Measurements from ENCODE around the gene VAV3.

The VAV3 gene

GRCh38 chr1:107927820-107928219 is 37.2 kb downstream of the VAV3 start:
- Histone ChIP-seq H3K4me1 (ENCODE audit: control insufficient read depth, insufficient read depth, low read length) (no peaks in the 10 kb centered on the region), H3K4me3 (ENCODE audit: low read depth, low read length) (no peak overlapping the region), H3K9me3 (ENCODE audit: control insufficient read depth, insufficient read depth, low read length) (no peaks in the 10 kb centered on the region), H3K27me3 (ENCODE audit: control insufficient read depth, insufficient read depth, low read length) (no peaks in the 10 kb centered on the region), H3K9ac (ENCODE audit: low read depth, low read length) (no peak overlapping the region), H3K36me3 (ENCODE audit: control insufficient read depth, insufficient read depth, low read length) (no peaks in the 10 kb centered on the region)

DNA sequence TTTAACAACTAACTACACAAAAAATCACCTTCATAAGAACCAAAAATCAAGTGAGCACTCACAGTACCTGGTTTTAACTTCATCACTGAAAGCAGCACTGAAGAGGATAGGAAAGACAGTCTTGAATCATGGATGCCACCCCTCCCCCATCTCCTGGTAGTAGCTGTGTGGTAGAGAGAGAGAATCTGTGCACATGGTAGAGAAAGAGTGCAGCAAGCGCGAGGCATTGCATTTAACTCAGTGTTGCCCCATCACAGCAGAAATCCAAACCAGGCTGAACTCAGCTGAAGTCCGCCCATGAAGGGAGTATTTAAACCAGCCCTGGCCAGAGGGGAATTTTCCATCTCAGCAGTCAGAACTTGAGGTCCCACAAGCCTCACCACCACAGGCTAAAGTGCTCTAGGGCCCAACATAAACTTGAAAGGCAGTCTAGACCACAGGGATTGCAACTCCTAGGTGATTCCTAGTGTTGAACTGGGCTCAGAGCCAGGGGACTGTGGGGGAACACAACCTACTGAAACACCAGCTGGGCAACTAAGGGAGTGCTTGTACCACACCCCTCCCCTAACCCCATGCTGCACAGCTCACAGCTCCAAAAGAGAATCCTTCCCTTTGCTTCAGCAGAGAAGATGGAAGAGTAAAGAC is 38.4 kb downstream of the VAV3 start:
- Histone ChIP-seq H3K27me3 (ENCODE audit: control insufficient read depth, insufficient read depth, low read length) (no peaks in the 10 kb centered on the region), H3K9me3 (ENCODE audit: control insufficient read depth, insufficient read depth, low read length) (no peaks in the 10 kb centered on the region), H3K4me1 (ENCODE audit: control insufficient read depth, insufficient read depth, low read length) (no peaks in the 10 kb centered on the region), H3K36me3 (ENCODE audit: control insufficient read depth, insufficient read depth, low read length) (no peaks in the 10 kb centered on the region), H3K9ac (ENCODE audit: low read depth, low read length) (no peak overlapping the region), H3K4me3 (ENCODE audit: low read depth, low read length) (no peak overlapping the region)

GRCh38 chr1:107925565-107925964 is 39.4 kb downstream of the VAV3 start:
- Histone ChIP-seq H3K36me3 (ENCODE audit: control insufficient read depth, insufficient read depth, low read length) (no peaks in the 10 kb centered on the region), H3K27me3 (ENCODE audit: control insufficient read depth, insufficient read depth, low read length) (no peaks in the 10 kb centered on the region), H3K4me3 (ENCODE audit: low read depth, low read length) (no peak overlapping the region), H3K9ac (ENCODE audit: low read depth, low read length) (no peak overlapping the region), H3K9me3 (ENCODE audit: control insufficient read depth, insufficient read depth, low read length) (no peaks in the 10 kb centered on the region), H3K4me1 (ENCODE audit: control insufficient read depth, insufficient read depth, low read length) (no peaks in the 10 kb centered on the region)

DNA sequence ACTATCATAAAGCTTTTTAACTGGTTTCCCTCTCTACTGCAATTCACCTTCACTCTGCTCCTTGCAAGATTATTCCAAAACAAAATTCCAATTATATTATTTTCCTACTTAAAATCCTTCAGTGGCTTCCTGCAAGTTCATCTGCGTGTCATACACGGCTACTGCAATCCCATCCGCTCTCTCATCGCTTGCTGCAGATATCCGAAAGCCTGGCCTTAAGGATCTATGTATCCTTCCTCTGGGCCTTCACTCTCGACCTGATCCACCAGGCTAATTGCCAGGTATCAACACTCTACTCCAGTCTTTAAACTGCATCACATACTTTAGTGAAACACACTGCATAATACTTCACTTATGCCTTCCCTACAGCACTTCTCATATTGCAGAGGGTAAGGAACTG is 44.0 kb downstream of the VAV3 start:
- Histone ChIP-seq H3K36me3 (ENCODE audit: control insufficient read depth, insufficient read depth, low read length) (no peaks in the 10 kb centered on the region), H3K9ac (ENCODE audit: low read depth, low read length) (no peak overlapping the region), H3K4me3 (ENCODE audit: low read depth, low read length) (no peak overlapping the region), H3K27me3 (ENCODE audit: control insufficient read depth, insufficient read depth, low read length) (no peaks in the 10 kb centered on the region), H3K4me1 (ENCODE audit: control insufficient read depth, insufficient read depth, low read length) (no peaks in the 10 kb centered on the region), H3K9me3 (ENCODE audit: control insufficient read depth, insufficient read depth, low read length) (no peaks in the 10 kb centered on the region)

- Histone ChIP-seq H3K9ac (ENCODE audit: low read depth, low read length) (no peak overlapping the region), H3K36me3 (ENCODE audit: control insufficient read depth, insufficient read depth, low read length) (no peaks in the 10 kb centered on the region), H3K4me1 (ENCODE audit: control insufficient read depth, insufficient read depth, low read length) (no peaks in the 10 kb centered on the region), H3K27me3 (ENCODE audit: control insufficient read depth, insufficient read depth, low read length) (no peaks in the 10 kb centered on the region), H3K9me3 (ENCODE audit: control insufficient read depth, insufficient read depth, low read length) (no peaks in the 10 kb centered on the region), H3K4me3 (ENCODE audit: low read depth, low read length) (no peak overlapping the region)
Observed at GRCh38 chr1:107920561-107920960, 44.4 kb downstream of the VAV3 start.

DNA sequence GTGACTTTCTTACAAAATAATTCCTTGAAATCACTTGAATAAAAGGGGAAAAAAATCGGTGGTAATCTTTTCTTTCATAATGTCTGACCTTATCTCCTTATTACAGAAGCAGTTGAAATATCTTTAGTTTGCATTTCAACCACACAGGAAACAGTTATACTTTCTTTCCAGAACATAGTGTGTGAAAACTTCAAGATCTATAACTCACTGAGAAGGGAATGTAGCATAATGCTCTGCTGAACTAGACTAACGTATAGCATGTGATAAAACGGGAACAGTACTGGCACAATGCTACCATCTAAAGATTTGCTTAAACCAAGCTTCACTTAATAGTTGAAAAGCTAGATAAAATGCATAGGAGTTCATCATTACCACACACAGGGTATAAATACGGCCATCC is 45.0 kb downstream of the VAV3 start:
- Histone ChIP-seq H3K4me1 (ENCODE audit: control insufficient read depth, insufficient read depth, low read length) (no peaks in the 10 kb centered on the region), H3K9ac (ENCODE audit: low read depth, low read length) (no peak overlapping the region), H3K4me3 (ENCODE audit: low read depth, low read length) (no peak overlapping the region), H3K27me3 (ENCODE audit: control insufficient read depth, insufficient read depth, low read length) (no peaks in the 10 kb centered on the region), H3K9me3 (ENCODE audit: control insufficient read depth, insufficient read depth, low read length) (no peaks in the 10 kb centered on the region), H3K36me3 (ENCODE audit: control insufficient read depth, insufficient read depth, low read length) (no peaks in the 10 kb centered on the region)

DNA sequence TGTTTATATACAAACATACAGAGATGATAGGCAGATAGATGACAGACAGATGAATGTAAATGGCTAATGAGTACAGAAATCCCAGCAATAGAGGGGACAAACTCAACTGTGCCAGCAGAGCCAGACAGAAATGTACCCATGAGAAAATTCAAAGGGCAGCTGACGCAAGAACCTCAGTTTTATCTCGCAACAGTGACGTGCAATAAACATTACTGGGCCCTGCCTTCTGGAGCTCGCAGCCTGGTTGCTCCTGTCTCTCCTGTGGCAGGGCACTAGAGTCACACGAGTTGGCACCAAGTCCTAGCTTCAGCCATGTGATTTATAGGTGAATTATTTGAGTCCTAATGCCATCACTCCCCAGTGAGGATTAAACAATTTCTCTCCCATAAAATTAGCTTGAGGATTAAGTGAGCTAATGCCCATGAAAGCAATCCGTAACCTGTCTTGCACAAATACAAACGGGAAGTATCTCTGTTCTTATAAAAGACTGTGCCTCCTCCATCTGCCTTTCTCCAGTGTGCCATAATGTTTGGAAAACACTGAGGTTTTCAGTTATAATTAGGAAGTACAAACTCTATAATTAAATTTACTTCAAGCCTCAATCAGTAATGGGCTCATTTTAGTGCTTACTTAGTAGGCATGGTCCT is 50.7 kb downstream of the VAV3 start:
- Histone ChIP-seq H3K4me1 (ENCODE audit: control insufficient read depth, insufficient read depth, low read length) (no peaks in the 10 kb centered on the region), H3K4me3 (ENCODE audit: low read depth, low read length) (no peak overlapping the region), H3K36me3 (ENCODE audit: control insufficient read depth, insufficient read depth, low read length) (no peaks in the 10 kb centered on the region), H3K9ac (ENCODE audit: low read depth, low read length) (no peak overlapping the region), H3K9me3 (ENCODE audit: control insufficient read depth, insufficient read depth, low read length) (no peaks in the 10 kb centered on the region), H3K27me3 (ENCODE audit: control insufficient read depth, insufficient read depth, low read length) (no peaks in the 10 kb centered on the region)

GRCh38 chr1:107912656-107913055 is 52.3 kb downstream of the VAV3 start:
- no peak overlapping the region for H3K9ac ChIP-seq (ENCODE audit: low read depth, low read length)
- H3K4me1 ChIP-seq (ENCODE audit: control insufficient read depth, insufficient read depth, low read length) = no peaks in the 10 kb centered on the region
- H3K27me3 ChIP-seq (ENCODE audit: control insufficient read depth, insufficient read depth, low read length) = no peaks in the 10 kb centered on the region
- no peak overlapping the region for H3K4me3 ChIP-seq (ENCODE audit: low read depth, low read length)
- no peaks in the 10 kb centered on the region for H3K9me3 ChIP-seq (ENCODE audit: control insufficient read depth, insufficient read depth, low read length)
- H3K36me3 ChIP-seq (ENCODE audit: control insufficient read depth, insufficient read depth, low read length) = no peaks in the 10 kb centered on the region

- no peak overlapping the region for H3K4me3 ChIP-seq (ENCODE audit: low read depth, low read length)
- no peaks in the 10 kb centered on the region for H3K27me3 ChIP-seq (ENCODE audit: control insufficient read depth, insufficient read depth, low read length)
Observed at GRCh38 chr1:107900090-107900945, 64.7 kb downstream of the VAV3 start.

GRCh38 chr1:107899655-107900054 is 65.3 kb downstream of the VAV3 start:
- H3K4me1 ChIP-seq (ENCODE audit: control insufficient read depth, insufficient read depth, low read length) = no peaks in the 10 kb centered on the region
- no peaks in the 10 kb centered on the region for H3K27me3 ChIP-seq (ENCODE audit: control insufficient read depth, insufficient read depth, low read length)
- no peak overlapping the region for H3K9ac ChIP-seq (ENCODE audit: low read depth, low read length)

More at GRCh38 chr1:107900090-107900945, 64.7 kb downstream of the VAV3 start:
- no peaks in the 10 kb centered on the region for H3K4me1 ChIP-seq (ENCODE audit: control insufficient read depth, insufficient read depth, low read length)
- no peak overlapping the region for H3K9ac ChIP-seq (ENCODE audit: low read depth, low read length)
- no peaks in the 10 kb centered on the region for H3K36me3 ChIP-seq (ENCODE audit: control insufficient read depth, insufficient read depth, low read length)
- H3K9me3 ChIP-seq (ENCODE audit: control insufficient read depth, insufficient read depth, low read length) = no peaks in the 10 kb centered on the region

DNA sequence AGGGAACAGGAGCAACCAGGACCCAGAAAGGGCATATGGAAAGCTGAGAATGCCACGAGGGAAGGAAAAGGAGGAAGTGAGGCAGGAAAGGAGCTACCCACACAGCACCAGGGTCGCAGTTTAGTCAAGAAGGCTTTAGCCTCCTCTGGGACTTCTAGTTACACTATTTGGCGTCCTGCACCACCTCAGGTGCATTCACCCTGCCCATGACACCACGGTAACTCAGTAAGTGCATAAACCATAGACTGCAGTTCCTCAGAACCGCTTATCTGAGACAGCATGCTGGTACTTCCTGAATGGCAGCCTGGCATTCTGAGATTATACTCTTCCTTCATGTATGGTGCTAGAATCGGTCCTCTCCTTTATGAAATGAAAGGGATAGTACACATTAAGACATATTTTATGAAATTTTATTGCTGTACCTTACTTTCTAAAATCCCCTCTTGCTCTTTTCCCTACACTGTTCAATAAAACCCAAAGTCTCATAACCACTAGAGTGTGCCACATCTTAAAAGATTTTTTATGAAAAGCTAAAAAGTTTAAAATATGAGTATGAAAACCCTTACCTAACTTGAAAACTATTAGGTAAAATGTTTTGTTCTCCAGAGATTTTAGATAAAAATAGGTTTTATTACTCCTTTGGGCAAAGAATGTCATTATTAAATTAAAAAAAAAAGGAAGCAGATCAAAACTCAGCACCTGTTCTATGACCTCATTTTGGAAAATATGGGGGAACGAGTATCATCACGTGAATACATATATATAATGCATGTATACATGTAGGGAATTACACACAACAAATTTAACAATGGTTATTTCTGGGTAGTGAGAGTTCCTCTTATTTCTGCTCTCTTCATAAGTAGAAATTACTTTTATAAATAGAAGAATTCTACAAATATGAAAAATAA is 67.3 kb downstream of the VAV3 start:
- Histone ChIP-seq H3K4me3 (ENCODE audit: low read depth, low read length) (no peak overlapping the region), H3K36me3 (ENCODE audit: control insufficient read depth, insufficient read depth, low read length) (no peaks in the 10 kb centered on the region), H3K9ac (ENCODE audit: low read depth, low read length) (no peak overlapping the region), H3K9me3 (ENCODE audit: control insufficient read depth, insufficient read depth, low read length) (no peaks in the 10 kb centered on the region), H3K27me3 (ENCODE audit: control insufficient read depth, insufficient read depth, low read length) (no peaks in the 10 kb centered on the region), H3K4me1 (ENCODE audit: control insufficient read depth, insufficient read depth, low read length) (no peaks in the 10 kb centered on the region)

More at GRCh38 chr1:107899655-107900054, 65.3 kb downstream of the VAV3 start:
- Histone ChIP-seq H3K4me3 (ENCODE audit: low read depth, low read length) (no peak overlapping the region), H3K9me3 (ENCODE audit: control insufficient read depth, insufficient read depth, low read length) (no peaks in the 10 kb centered on the region), H3K36me3 (ENCODE audit: control insufficient read depth, insufficient read depth, low read length) (no peaks in the 10 kb centered on the region)
